ENCODE measurements around the gene LRCH4. TPM values are rescaled to one million over a fixed set of nuclear protein-coding genes. Genes with fewer than 3 reads are reported as not detected.
A peak's percentile ranks its signal among the peaks of the same experiment; 100 is the strongest.

Gene LRCH4
- total and polyA plus RNA-seq, 9 of the 15 experiments (the other 6 are each of a cell fraction or from before 2014, with no cell fraction given) = 0.06 to 63.3 (median 15.0) TPM

- Histone ChIP-seq H3K4me2 (ENCODE audit: insufficient read depth, low read length) (no peak overlapping the region), H3K27ac (ENCODE audit: extremely low read depth, low read depth, low read length) (no peak overlapping the region), H3K9me1 (ENCODE audit: control insufficient read depth, insufficient read depth, low read length) (peaks cover 1% of the 10 kb centered on the region), H3K79me2 (ENCODE audit: control insufficient read depth, insufficient read depth, low read length) (no peaks in the 10 kb centered on the region), H3K9ac (ENCODE audit: insufficient read depth in 1 of 2, low read depth in 2 of 2, low read length in 2 of 2) (peak overlapping the region in 1 of 2 experiments; percentile 74; a peak in 2 of 4 replicates), H3K4me3 (no peak overlapping the region), H3K9me3 (replicated peaks; ENCODE audit: control insufficient read depth, insufficient read depth, low read depth, low read length) (no peaks in the 10 kb centered on the region), H2AFZ (ENCODE audit: low read depth, low read length) (no peak overlapping the region), H3K36me3 (ENCODE audit: control insufficient read depth, insufficient read depth, low read length) (peaks cover 17% of the 10 kb centered on the region; the same call in 1 of the 3 replicates), H4K20me1 (replicated peaks; ENCODE audit: control insufficient read depth, insufficient read depth, low read length) (no peaks in the 10 kb centered on the region), H3K4me1 (replicated peaks in 1 of 2; ENCODE audit: control insufficient read depth in 2 of 2, insufficient read depth in 2 of 2, low read length in 2 of 2) (peaks cover 5 to 38% of the 10 kb centered on the region in 2 experiments; a peak in 4 of 5 replicates), H3K27me3 (ENCODE audit: control insufficient read depth in 2 of 2, insufficient read depth in 2 of 2, low read length in 2 of 2) (no peaks in the 10 kb centered on the region)
- peak; percentile 96 for FAIRE-seq
- CTCF ChIA-PET (ENCODE audit: low intra/inter-chr PET ratio) = interaction anchor here (0.5 to 1.9 kb wide), 6 partner anchors 24 to 161 kb away, joined by 3 to 9 read pairs (median 4); no protein-coding TSS in a partner anchor
- ATAC-seq = peak; percentile 82
- no TSS peak for BruUV-seq (replicated peaks)
- POLR2A ChIA-PET = interaction anchor here (0.7 to 1.2 kb wide), 4 partner anchors 21 to 1999 kb away, joined by 3 to 6 read pairs (median 3); partner anchors contain the start of genes FBXO24 and LRCH4
- WGBS (ENCODE audit: insufficient coverage, low coverage, missing lambda C conversion rate) = 34% methylated on average over 12 of the region's 12 CpGs
- intact Hi-C loops (cut with micrococcal nuclease) (loop anchor here (1.0 to 2.0 kb wide), 2 partner anchors 127 to 161 kb away; no protein-coding TSS in a partner anchor), in situ Hi-C loops (cut with MboI) (loop anchor here (25.0 kb wide), 1 partner anchor 102 kb away; the partner anchor contains the start of gene SPACDR)
- DNase-seq (ENCODE audit: extremely low read depth in 1 of 4, low spot score in 3 of 4) = peak; percentile 87 to 94 (median 90)
- no peak for TF ChIP-seq ELK3 (CRISPR knock-in tag; IDR thresholded peaks at IDR 0.05)
- TF ChIP-seq ZBTB8A (IDR thresholded peaks at IDR 0.05; ENCODE audit: partially characterized antibody) = no peak
- TF ChIP-seq FOXK1 (CRISPR knock-in tag; IDR thresholded peaks at IDR 0.05; ENCODE audit: borderline replicate concordance) = no peak
- no peak for TF ChIP-seq NONO (IDR thresholded peaks at IDR 0.05; ENCODE audit: low read depth in 2 of 2, low read length in 1 of 2)
- TF ChIP-seq ZNF384 (IDR thresholded peaks at IDR 0.05; ENCODE audit: low read depth, low read length) = no peak
- no peak for TF ChIP-seq ZNF280A (IDR thresholded peaks at IDR 0.05; ENCODE audit: low read depth, partially characterized antibody)
- TF ChIP-seq PTRF (tag; IDR thresholded peaks at IDR 0.05) = no peak
- no peak for TF ChIP-seq L3MBTL2 (IDR thresholded peaks at IDR 0.05)
- no peak for TF ChIP-seq ZNF175 (CRISPR knock-in tag; IDR thresholded peaks at IDR 0.05; ENCODE audit: low read depth)
- TF ChIP-seq GMEB1 (CRISPR knock-in tag; IDR thresholded peaks at IDR 0.05) = no peak
- TF ChIP-seq ARID2 (IDR thresholded peaks at IDR 0.05) = peak; percentile 45; the same call in 1 of the 2 replicates
- no peak for TF ChIP-seq TCF7 (IDR thresholded peaks at IDR 0.05; ENCODE audit: borderline replicate concordance)
- no peak for TF ChIP-seq HLTF (IDR thresholded peaks at IDR 0.05)
- no peak for TF ChIP-seq ZNF347 (CRISPR knock-in tag; IDR thresholded peaks at IDR 0.05; ENCODE audit: low read depth)
- no peak for TF ChIP-seq E2F8 (IDR thresholded peaks at IDR 0.05; ENCODE audit: low read depth, partially characterized antibody)
Observed at GRCh38 chr7:100563809-100564400, 22.0 kb downstream of the LRCH4 start.

Data from K562 (cell line).